Neural crest cell (in vitro differentiated cells): ENCODE data around the gene PRKCA. TPM values are rescaled to one million over a fixed set of nuclear protein-coding genes. Genes with fewer than 3 reads are reported as not detected.

Experiments used
- DNase-seq: peaks from one replicate; pipeline ENCODE4 v3.0.0; 2021; ENCODE audit warnings: low read depth, mixed read lengths, low spot score
- H3K27ac Mint-ChIP-seq: one replicate; pipeline ENCODE4 v1.8.0; 2021; ENCODE audit warnings: mild to moderate bottlenecking, mixed read lengths; ENCODE audit not compliant: unreplicated experiment
- H3K27me3 Mint-ChIP-seq: 2 replicates; pipeline ENCODE4 v1.8.0; 2021; ENCODE audit warnings: low read depth, mild to moderate bottlenecking, mixed read lengths
- H3K36me3 Mint-ChIP-seq: 2 replicates; pipeline ENCODE4 v1.8.0; 2021; ENCODE audit warnings: low read depth, mild to moderate bottlenecking, mixed read lengths
- H3K4me1 Mint-ChIP-seq: 2 replicates; pipeline ENCODE4 v1.8.0; 2021; ENCODE audit warnings: mixed read lengths
- H3K4me3 Mint-ChIP-seq: one replicate; pipeline ENCODE4 v1.8.0; 2021; ENCODE audit warnings: mild to moderate bottlenecking, mixed read lengths
- H3K9me3 Mint-ChIP-seq: 2 replicates; pipeline ENCODE4 v1.8.0; 2021; ENCODE audit warnings: mixed read lengths
- CTCF ChIP-seq: fragments of 200-600 bp; sonication (generic); conservative IDR thresholded peaks from 2 replicates; pipeline ENCODE4 v1.5.0; 2021; ENCODE audit warnings: antibody characterized with exemption, mild to moderate bottlenecking
- total RNA-seq: library from RNA; stranded (reverse); gene quantifications from 2 replicates; pipeline ENCODE4 v1.2.1, GENCODE V29; 2021

The PRKCA gene
- total RNA-seq, 1 donor from 2014 or later: 22.7 TPM

GRCh38 chr17:66525338-66525737 lies 222.9 kb downstream of the PRKCA start:
- no peak for TF ChIP-seq CTCF

GRCh38 chr17:66526827-66527226 lies 224.4 kb downstream of the PRKCA start:
- Mint-ChIP-seq H3K4me1 (peaks cover 30% of the 10 kb centered on the region), H3K27me3 (no peaks in the 10 kb centered on the region)

More at GRCh38 chr17:66525338-66525737, 222.9 kb downstream of the PRKCA start:
- Mint-ChIP-seq H3K27me3 (no peaks in the 10 kb centered on the region), H3K36me3 (no peaks in the 10 kb centered on the region), H3K4me3 (no peak overlapping the region), H3K27ac (no peak overlapping the region), H3K4me1 (peaks cover 29% of the 10 kb centered on the region), H3K9me3 (no peaks in the 10 kb centered on the region)
- DNase-seq: no peak

GRCh38 chr17:66527335-66527734 lies 224.9 kb downstream of the PRKCA start:
- DNase-seq: no peak
- no peaks in the 10 kb centered on the region for H3K27me3 Mint-ChIP-seq
- TF ChIP-seq CTCF: no peak
- H3K27ac Mint-ChIP-seq: no peak overlapping the region
- H3K4me3 Mint-ChIP-seq: no peak overlapping the region
- H3K9me3 Mint-ChIP-seq: no peaks in the 10 kb centered on the region
- no peaks in the 10 kb centered on the region for H3K36me3 Mint-ChIP-seq
- peaks cover 30% of the 10 kb centered on the region for H3K4me1 Mint-ChIP-seq

More at GRCh38 chr17:66526827-66527226, 224.4 kb downstream of the PRKCA start:
- no peak for TF ChIP-seq CTCF
- DNase-seq: no peak
- H3K27ac Mint-ChIP-seq: no peak overlapping the region
- H3K9me3 Mint-ChIP-seq: no peaks in the 10 kb centered on the region
- H3K4me3 Mint-ChIP-seq: no peak overlapping the region
- no peaks in the 10 kb centered on the region for H3K36me3 Mint-ChIP-seq

GRCh38 chr17:66531851-66532295 lies 229.5 kb downstream of the PRKCA start:
- Mint-ChIP-seq H3K27ac (no peak overlapping the region), H3K4me1 (peaks cover 46% of the 10 kb centered on the region), H3K4me3 (no peak overlapping the region), H3K9me3 (no peaks in the 10 kb centered on the region), H3K27me3 (peaks cover 5% of the 10 kb centered on the region), H3K36me3 (no peaks in the 10 kb centered on the region)
- DNase-seq: no peak
- TF ChIP-seq CTCF: no peak

- Mint-ChIP-seq H3K4me1 (peaks cover 48% of the 10 kb centered on the region), H3K4me3 (peak overlapping the region; percentile 67), H3K36me3 (no peaks in the 10 kb centered on the region), H3K27me3 (peaks cover 5% of the 10 kb centered on the region), H3K27ac (peak overlapping the region; percentile 92), H3K9me3 (no peaks in the 10 kb centered on the region)
- TF ChIP-seq CTCF: peak; percentile 42
- DNase-seq: peak; percentile 38
Observed at GRCh38 chr17:66533572-66533971, 231.2 kb downstream of the PRKCA start.
